ENCODE measurements around the gene ADAMTS15.

ADAMTS15 gene

GRCh38 chr11:130476922-130477491 lies 28.6 kb downstream of the ADAMTS15 start:
- no peak for DNase-seq (ENCODE audit: extremely low read depth in 1 of 2, low read depth in 1 of 2)

- no peak for DNase-seq (ENCODE audit: extremely low read depth in 1 of 2, low read depth in 1 of 2)
Observed at GRCh38 chr11:130477586-130478203, 29.2 kb downstream of the ADAMTS15 start.

GRCh38 chr11:130478204-130478701 lies 29.8 kb downstream of the ADAMTS15 start:
- no peak for DNase-seq (ENCODE audit: extremely low read depth in 1 of 2, low read depth in 1 of 2)

- no peak for DNase-seq (ENCODE audit: extremely low read depth in 1 of 2, low read depth in 1 of 2)
Observed at GRCh38 chr11:130478881-130479280, 30.4 kb downstream of the ADAMTS15 start.

GRCh38 chr11:130480186-130480585 lies 31.7 kb downstream of the ADAMTS15 start:
- no peak for DNase-seq (ENCODE audit: extremely low read depth in 1 of 2, low read depth in 1 of 2)

GRCh38 chr11:130480711-130481140 lies 32.3 kb downstream of the ADAMTS15 start:
- no peak for DNase-seq (ENCODE audit: extremely low read depth in 1 of 2, low read depth in 1 of 2)

GRCh38 chr11:130483124-130483523 lies 34.7 kb downstream of the ADAMTS15 start:
- DNase-seq (ENCODE audit: extremely low read depth in 1 of 2, low read depth in 1 of 2): no peak

GRCh38 chr11:130485983-130486382 lies 37.5 kb downstream of the ADAMTS15 start:
- DNase-seq (ENCODE audit: extremely low read depth in 1 of 2, low read depth in 1 of 2): no peak

GRCh38 chr11:130486391-130486836 lies 38.0 kb downstream of the ADAMTS15 start:
- DNase-seq (ENCODE audit: extremely low read depth in 1 of 2, low read depth in 1 of 2): no peak

GRCh38 chr11:130486987-130487923 lies 38.8 kb downstream of the ADAMTS15 start:
- DNase-seq (ENCODE audit: extremely low read depth in 1 of 2, low read depth in 1 of 2): no peak

GRCh38 chr11:130487924-130488815 lies 39.7 kb downstream of the ADAMTS15 start:
- DNase-seq (ENCODE audit: extremely low read depth in 1 of 2, low read depth in 1 of 2): no peak

GRCh38 chr11:130488848-130489584 lies 40.6 kb downstream of the ADAMTS15 start:
- no peak for DNase-seq (ENCODE audit: extremely low read depth in 1 of 2, low read depth in 1 of 2)

GRCh38 chr11:130489716-130490115 lies 41.3 kb downstream of the ADAMTS15 start:
- no peak for DNase-seq (ENCODE audit: extremely low read depth in 1 of 2, low read depth in 1 of 2)

- DNase-seq (ENCODE audit: extremely low read depth in 1 of 2, low read depth in 1 of 2): no peak
Observed at GRCh38 chr11:130490682-130491449, 42.4 kb downstream of the ADAMTS15 start.

- no peak for DNase-seq (ENCODE audit: extremely low read depth in 1 of 2, low read depth in 1 of 2)
Observed at GRCh38 chr11:130498181-130498580, 49.7 kb downstream of the ADAMTS15 start.

GRCh38 chr11:130499828-130500227 lies 51.4 kb downstream of the ADAMTS15 start:
- DNase-seq (ENCODE audit: extremely low read depth in 1 of 2, low read depth in 1 of 2): no peak

- DNase-seq (ENCODE audit: extremely low read depth in 1 of 2, low read depth in 1 of 2): no peak
Observed at GRCh38 chr11:130504317-130504716, 55.9 kb downstream of the ADAMTS15 start.

- DNase-seq (ENCODE audit: extremely low read depth in 1 of 2, low read depth in 1 of 2): no peak
Observed at GRCh38 chr11:130508913-130509312, 60.5 kb downstream of the ADAMTS15 start.

GRCh38 chr11:130509942-130510341 lies 61.5 kb downstream of the ADAMTS15 start:
- DNase-seq (ENCODE audit: extremely low read depth in 1 of 2, low read depth in 1 of 2): no peak

Data from activated CD8-positive, alpha-beta memory T cell treated with anti-CD3 and anti-CD28 coated beads for 1 hour (primary cell).